GM21515 (cell line): ENCODE results near the gene PCK1.

ENCODE experiments used
- ATAC-seq: cut with Tn5 transposase; IDR thresholded peaks from one replicate; pipeline ENCODE4 v1.9.1; 2021; ENCODE audit not compliant: unreplicated experiment

PCK1 gene

GRCh38 chr20:57576002-57576401 is 15.1 kb downstream of the PCK1 start:
- ATAC-seq = no peak

- no peak for ATAC-seq
These were observed 16.0 kb downstream of the PCK1 start for GRCh38 chr20:57576617-57577550.

GRCh38 chr20:57577679-57578475 is 17.0 kb downstream of the PCK1 start:
- no peak for ATAC-seq

GRCh38 chr20:57578476-57579165 is 17.7 kb downstream of the PCK1 start:
- ATAC-seq = no peak

GRCh38 chr20:57579331-57579897 is 18.5 kb downstream of the PCK1 start:
- no peak for ATAC-seq

- ATAC-seq = no peak
These were observed 19.1 kb downstream of the PCK1 start for GRCh38 chr20:57579898-57580447.

- ATAC-seq = no peak
These were observed 19.7 kb downstream of the PCK1 start for GRCh38 chr20:57580478-57581201.

GRCh38 chr20:57581202-57582028 is 20.5 kb downstream of the PCK1 start:
- ATAC-seq = no peak

- no peak for ATAC-seq
These were observed 21.1 kb downstream of the PCK1 start for GRCh38 chr20:57582029-57582378.

GRCh38 chr20:57582432-57583288 is 21.8 kb downstream of the PCK1 start:
- no peak for ATAC-seq

- ATAC-seq = no peak
These were observed 22.7 kb downstream of the PCK1 start for GRCh38 chr20:57583289-57584257.

GRCh38 chr20:57584768-57585461 is 24.0 kb downstream of the PCK1 start:
- ATAC-seq = no peak

- ATAC-seq = no peak
These were observed 24.7 kb downstream of the PCK1 start for GRCh38 chr20:57585466-57586213.

- ATAC-seq = no peak
These were observed 25.5 kb downstream of the PCK1 start for GRCh38 chr20:57586370-57586793.

GRCh38 chr20:57586943-57587277 is 26.0 kb downstream of the PCK1 start:
- no peak for ATAC-seq
